ENCODE results near the gene USP33. TPM values are rescaled to one million over a fixed set of nuclear protein-coding genes. Genes with fewer than 3 reads are reported as not detected.
"Not testable (repeated sequence)": the region's sequence is repeated elsewhere in the genome, so short reads cannot be mapped to it uniquely, and the experiment has no call there.

The USP33 gene
- total RNA-seq, 4 donors from 2014 or later: 20.2 to 61.6 (median 34.3) TPM

DNA sequence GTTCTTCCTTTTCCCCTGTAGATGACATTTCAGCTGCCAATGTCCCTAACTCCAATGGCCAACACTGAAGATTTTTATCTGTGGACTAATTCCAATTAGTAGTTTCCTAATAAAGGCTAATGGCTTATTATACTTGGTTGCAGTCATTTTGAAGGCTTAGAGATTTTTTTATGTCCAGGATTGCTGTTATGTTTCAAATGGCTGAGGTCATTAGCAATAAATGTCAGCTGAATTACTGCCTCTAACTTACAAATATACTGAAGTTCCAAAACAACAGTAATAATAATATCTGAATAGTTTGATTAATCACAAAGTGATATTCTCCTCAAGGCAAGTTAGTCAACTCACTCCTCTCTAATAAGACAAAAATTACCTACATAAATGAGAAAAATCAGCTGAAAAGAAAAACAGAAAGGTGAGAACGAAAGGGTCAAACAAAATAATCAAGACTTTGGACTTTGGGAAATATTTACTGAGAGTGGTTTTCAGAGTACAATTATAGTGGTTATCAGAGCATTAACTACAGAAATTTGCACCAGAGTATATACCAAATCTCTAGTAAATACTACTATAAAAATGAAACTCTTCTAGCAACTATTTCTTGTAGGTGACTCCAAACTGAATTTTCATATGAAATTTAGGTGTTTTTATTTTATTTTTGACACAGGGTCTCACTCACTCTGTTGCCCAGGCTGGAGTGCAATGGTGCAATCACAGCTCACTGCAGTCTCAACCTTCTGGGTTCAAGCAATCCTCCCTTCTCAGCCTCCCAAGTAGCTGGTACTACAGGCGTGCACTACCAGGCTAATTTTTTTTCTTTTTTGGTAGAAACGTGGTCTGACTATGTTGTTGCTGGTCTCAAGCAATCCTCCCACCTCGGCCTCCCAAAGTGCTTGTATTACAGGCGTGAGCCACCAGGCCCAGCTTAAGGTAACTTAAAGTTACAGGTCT lies 80.7 kb downstream of the USP33 start:
- no peak overlapping the region for H3K4me3 ChIP-seq
- WGBS, 2 donors: 85 to 90% methylated on average over 5 of the region's 5 CpGs
- peaks cover 5 to 53% (median 18%) of the 10 kb centered on the region in 3 donors for H3K4me1 ChIP-seq
- no peaks in the 10 kb centered on the region for H3K36me3 ChIP-seq
- TF ChIP-seq, protein P1, sequence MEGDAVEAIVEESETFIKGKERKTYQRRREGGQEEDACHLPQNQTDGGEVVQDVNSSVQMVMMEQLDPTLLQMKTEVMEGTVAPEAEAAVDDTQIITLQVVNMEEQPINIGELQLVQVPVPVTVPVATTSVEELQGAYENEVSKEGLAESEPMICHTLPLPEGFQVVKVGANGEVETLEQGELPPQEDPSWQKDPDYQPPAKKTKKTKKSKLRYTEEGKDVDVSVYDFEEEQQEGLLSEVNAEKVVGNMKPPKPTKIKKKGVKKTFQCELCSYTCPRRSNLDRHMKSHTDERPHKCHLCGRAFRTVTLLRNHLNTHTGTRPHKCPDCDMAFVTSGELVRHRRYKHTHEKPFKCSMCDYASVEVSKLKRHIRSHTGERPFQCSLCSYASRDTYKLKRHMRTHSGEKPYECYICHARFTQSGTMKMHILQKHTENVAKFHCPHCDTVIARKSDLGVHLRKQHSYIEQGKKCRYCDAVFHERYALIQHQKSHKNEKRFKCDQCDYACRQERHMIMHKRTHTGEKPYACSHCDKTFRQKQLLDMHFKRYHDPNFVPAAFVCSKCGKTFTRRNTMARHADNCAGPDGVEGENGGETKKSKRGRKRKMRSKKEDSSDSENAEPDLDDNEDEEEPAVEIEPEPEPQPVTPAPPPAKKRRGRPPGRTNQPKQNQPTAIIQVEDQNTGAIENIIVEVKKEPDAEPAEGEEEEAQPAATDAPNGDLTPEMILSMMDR (IDR thresholded peaks at IDR 0.05): no peak
- no peak for TF ChIP-seq POLR2A (IDR thresholded peaks at IDR 0.05)
- no peaks in the 10 kb centered on the region for H3K27me3 ChIP-seq
- intact Hi-C loops (cut with DNase I): no loop called here
- no peaks in the 10 kb centered on the region for H3K9me3 ChIP-seq
- no peak for DNase-seq
- no peak overlapping the region for H3K27ac ChIP-seq

DNA sequence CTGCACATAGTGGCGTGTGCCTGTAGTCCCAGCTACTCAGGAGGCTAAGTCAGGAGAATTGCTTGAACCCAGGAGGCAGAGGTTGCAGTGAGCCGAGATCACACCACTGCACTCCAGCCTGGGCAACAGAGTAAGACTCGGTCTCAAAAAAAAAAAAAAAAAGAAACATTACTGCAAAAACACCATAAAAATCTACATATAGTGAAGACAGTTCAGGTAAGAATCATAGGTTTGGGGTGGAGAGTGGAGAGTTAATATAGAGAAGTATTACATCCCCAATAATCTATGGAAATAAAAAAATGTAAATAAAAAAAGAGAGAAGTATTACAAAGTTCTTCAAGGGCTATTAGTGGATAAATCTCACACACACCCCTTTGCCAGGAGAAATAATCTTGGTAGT lies 84.8 kb downstream of the USP33 start:
- H3K9me3 ChIP-seq; H3K4me3 ChIP-seq; H3K36me3 ChIP-seq; H3K27me3 ChIP-seq; intact Hi-C loops (cut with DNase I); DNase-seq; H3K27ac ChIP-seq: not testable (repeated sequence)
- WGBS, 2 donors: 76 to 97% methylated on average over 3 of the region's 3 CpGs
- H3K4me1 ChIP-seq: peaks cover 0 to 49% (median 5%) of the 10 kb centered on the region in 3 donors

DNA sequence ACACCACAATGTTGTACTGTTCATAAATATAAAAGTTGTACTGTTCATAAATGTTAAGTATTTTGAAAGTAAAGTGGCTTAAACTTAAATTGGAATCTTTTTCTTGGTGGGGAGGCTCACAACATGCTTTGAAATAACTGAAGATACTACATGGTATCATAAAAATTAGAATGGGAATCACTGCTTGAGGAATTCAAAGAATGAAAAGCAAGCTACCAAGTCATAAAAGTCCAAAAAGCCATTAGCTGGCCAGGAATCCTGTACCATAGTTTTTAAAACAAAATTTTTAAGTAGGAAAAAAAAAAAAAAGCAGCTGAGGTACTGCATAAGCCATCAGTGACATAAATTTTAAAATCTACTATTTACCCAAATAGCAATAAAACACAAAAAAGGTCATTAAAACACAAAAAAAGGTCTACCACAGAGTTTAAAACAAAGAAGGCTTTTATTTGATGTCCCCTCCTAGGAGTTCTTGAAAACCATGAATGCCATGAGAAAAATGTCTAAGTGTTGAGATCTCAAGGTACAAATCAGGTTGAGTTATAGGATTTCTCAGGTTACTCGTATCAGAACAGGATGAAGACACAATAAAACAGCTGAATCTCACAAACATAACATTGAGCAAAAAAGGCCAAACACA lies 85.8 kb downstream of the USP33 start:
- Histone ChIP-seq H3K9me3 (no peaks in the 10 kb centered on the region), H3K27ac (no peak overlapping the region), H3K4me1 (peaks cover 0 to 40% (median 5%) of the 10 kb centered on the region in 3 donors), H3K4me3 (no peak overlapping the region), H3K36me3 (no peaks in the 10 kb centered on the region), H3K27me3 (no peaks in the 10 kb centered on the region)
- no peak for DNase-seq
- intact Hi-C loops (cut with DNase I): no loop called here
- no peak for TF ChIP-seq POLR2A (IDR thresholded peaks at IDR 0.05)
- TF ChIP-seq, protein P1 (IDR thresholded peaks at IDR 0.05): no peak
- 65 to 71% methylated on average over 1 of the region's 1 CpG for WGBS, 2 donors

DNA sequence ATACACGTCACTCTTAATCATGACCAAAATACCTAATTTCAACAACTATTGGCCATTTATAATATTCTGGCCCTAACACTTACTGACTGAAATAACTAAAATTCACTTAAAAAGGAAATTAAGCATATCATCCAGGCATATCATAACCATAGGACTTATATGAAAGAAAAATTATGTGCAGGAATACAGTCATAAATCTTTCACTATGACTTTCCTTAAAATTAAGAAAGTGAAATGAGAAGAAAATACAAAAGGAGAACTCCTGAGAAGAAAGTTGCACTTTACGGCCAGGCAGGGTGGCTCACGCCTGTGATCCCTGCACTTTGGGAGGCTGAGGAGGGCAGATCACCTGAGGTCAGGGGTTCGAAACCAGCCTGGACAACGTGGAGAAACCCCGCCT lies 86.6 kb downstream of the USP33 start:
- DNase-seq: no peak
- 89 to 92% methylated on average over 6 of the region's 6 CpGs for WGBS, 2 donors
- Histone ChIP-seq H3K36me3 (no peaks in the 10 kb centered on the region), H3K4me3 (no peak overlapping the region), H3K27ac (no peak overlapping the region), H3K27me3 (no peaks in the 10 kb centered on the region), H3K9me3 (no peaks in the 10 kb centered on the region), H3K4me1 (peaks cover 0 to 32% (median 5%) of the 10 kb centered on the region in 3 donors)
- intact Hi-C loops (cut with DNase I): no loop called here
- TF ChIP-seq, protein P1 (IDR thresholded peaks at IDR 0.05): no peak
- no peak for TF ChIP-seq POLR2A (IDR thresholded peaks at IDR 0.05)

DNA sequence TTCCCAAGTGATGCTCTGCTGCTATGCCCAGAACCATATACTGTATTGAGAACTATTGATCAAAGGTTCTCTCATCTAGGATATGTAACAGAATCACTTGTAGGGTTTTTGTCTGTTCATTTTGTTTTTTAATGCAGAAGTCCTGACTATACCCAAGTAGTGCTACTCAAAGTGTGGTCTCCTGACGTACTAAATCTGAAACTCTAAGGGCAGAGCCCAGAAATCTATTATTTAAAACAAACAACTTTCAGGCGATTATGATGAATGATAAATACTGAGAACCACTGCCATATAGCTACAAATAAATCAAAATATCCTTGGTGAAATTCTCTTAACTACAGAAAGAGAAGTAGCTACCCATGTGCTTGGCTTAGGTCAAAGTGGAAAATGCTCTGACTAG lies 87.3 kb downstream of the USP33 start:
- TF ChIP-seq, protein P1 (IDR thresholded peaks at IDR 0.05): no peak
- no peak for TF ChIP-seq POLR2A (IDR thresholded peaks at IDR 0.05)
- Histone ChIP-seq H3K9me3 (no peaks in the 10 kb centered on the region), H3K36me3 (no peaks in the 10 kb centered on the region), H3K4me1 (peaks cover 0 to 29% (median 5%) of the 10 kb centered on the region in 3 donors), H3K27ac (no peak overlapping the region), H3K4me3 (no peak overlapping the region), H3K27me3 (no peaks in the 10 kb centered on the region)
- WGBS, 2 donors: 74 to 77% methylated on average over 2 of the region's 2 CpGs
- DNase-seq: no peak
- intact Hi-C loops (cut with DNase I): no loop called here

All from esophagus squamous epithelium (tissue), 5 donors.